ENCODE results near the gene MICAL3.
"Not testable (repeated sequence)": the region's sequence is repeated elsewhere in the genome, so short reads cannot be mapped to it uniquely, and the experiment has no call there.

The MICAL3 gene

DNA sequence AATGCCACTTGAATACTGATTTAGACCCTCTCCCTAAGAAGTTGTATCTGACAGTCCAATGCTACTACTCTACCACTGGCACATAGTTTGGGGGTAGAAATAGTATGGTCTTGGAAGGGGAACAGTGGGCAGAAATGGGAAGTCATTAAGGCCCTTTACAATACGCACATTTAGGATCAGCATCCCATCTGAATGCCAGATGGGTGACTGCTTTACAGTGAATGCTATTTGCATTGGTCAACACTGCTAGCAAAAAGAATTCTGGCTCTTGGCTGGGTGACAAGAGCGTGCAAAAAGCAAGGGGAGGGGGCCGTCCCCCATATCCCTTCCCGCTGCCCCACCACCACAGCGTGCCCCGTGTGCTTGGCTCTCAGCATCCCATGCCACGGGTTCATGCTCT, 145.4 kb downstream of the MICAL3 start:
- no peak for DNase-seq

DNA sequence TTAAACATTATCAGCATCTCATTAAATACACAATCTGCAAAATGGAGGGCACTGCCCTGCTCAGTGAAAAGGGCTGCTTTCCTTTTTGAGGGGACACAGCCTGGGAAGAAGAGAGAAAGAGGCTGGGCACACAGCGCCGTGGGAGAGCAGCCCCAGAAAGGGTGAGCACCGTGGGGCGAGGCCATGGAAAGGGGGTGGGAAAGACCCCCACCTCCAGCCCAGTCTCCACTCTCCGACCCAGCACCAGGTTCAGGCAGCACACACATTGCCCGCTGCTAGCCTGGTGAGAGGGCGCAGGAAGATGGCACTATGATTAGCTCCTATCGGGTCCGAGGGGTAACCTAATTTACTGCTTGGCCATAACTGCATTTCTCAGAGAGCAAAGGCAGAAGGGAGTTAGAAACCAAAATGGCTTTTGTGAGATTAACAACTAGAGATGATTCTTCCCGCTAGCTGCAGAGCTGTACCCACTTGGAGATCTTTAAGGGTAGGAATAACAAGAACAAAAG, 146.1 kb downstream of the MICAL3 start:
- DNase-seq, result no peak

DNA sequence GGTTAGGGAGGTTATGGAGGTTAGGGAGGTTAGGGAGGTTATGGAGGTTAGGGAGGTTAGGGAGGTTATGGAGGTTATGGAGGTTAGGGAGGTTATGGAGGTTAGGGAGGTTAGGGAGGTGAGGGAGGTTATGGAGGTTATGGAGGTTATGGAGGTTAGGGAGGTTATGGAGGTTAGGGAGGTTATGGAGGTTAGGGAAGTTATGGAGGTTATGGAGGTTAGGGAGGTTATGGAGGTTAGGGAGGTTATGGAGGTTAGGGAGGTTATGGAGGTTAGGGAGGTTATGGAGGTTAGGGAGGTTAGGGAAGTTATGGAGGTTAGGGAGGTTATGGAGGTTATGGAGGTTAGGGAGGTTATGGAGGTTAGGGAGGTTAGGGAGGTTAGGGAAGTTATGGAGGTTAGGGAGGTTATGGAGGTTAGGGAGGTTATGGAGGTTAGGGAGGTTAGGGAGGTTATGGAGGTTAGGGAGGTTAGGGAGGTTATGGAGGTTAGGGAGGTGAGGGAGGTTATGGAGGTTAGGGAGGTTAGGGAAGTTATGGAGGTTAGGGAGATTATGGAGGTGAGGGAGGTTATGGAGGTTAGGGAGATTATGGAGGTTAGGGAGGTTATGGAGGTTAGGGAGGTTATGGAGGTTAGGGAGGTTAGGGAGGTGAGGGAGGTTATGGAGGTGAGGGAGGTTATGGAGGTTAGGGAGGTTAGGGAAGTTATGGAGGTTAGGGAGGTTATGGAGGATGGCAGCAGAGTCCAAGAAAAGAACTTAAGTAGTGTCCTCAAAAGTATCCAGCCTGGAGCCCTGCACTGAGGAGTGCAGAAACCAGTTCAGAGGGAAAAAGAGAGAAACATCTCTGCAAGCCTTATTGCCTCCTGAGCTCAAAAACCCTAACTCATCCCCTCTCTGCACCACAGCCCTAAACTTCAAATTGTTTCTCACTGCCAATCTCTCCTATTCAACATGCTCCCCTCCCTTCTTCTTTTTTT, 147.2 kb downstream of the MICAL3 start:
- not testable (repeated sequence) for DNase-seq

DNA sequence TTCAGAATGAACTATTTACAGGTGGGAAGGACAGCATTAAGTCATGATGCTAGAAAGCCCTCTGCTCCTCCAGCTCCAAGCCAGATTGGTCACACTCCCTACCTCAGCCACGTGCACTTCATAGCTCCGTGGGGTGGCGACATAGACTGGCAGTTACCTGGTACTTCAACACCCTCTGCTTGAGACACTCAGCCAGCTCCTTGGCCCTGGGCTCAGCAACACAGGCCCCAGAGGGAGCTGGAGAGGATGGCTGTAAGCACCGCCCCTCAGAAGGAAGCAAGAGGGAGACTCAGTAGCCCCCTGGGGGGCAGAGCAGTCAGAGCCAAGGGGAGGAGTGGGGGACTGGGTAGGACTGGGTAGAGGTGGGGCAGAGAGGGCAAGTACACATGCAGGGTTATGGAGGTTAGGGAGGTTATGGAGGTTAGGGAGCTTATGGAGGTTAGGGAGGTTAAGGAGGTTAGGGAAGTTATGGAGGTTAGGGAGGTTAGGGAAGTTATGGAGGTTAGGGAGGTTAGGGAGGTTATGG, 148.0 kb downstream of the MICAL3 start:
- no peak for DNase-seq

DNA sequence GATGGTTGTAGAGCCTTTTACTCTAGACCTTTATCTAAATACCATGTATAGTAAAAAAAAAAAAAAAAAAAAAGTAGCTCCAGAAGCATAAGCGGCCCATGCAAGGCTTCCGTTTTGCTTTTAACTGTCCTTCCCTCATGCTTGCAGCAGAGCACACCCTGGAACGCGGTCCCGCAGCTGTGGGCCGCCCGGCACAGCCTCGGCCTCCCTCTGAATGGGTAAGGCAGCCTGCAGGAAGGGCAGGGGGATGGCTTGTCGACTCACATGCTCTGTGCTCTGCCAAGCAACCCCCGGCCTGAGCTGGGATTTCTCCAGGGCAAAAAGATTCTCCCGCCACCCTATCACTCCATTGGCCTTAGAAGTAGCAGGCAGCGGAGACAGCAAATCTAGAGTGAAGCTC, 148.7 kb downstream of the MICAL3 start:
- no peak for DNase-seq

DNA sequence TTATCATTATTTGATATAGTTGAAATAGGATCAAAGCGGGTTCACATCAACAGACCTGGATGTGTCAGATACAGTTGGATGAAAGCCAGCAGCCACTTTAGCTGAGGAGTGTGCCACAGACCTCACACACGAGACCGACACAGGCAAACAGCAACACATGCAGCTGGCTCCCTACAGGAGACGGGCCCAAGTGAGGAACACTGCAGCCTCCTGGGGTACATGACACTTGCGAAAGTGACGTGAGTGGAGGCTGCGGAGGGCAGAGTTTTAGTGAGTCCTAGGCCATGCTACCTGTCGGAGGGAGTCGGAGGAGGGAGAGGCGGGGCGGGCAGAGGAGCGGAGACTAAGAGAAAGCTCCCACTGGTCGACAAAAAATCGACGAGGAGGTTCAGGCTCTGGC, 149.2 kb downstream of the MICAL3 start:
- no peak for DNase-seq

DNA sequence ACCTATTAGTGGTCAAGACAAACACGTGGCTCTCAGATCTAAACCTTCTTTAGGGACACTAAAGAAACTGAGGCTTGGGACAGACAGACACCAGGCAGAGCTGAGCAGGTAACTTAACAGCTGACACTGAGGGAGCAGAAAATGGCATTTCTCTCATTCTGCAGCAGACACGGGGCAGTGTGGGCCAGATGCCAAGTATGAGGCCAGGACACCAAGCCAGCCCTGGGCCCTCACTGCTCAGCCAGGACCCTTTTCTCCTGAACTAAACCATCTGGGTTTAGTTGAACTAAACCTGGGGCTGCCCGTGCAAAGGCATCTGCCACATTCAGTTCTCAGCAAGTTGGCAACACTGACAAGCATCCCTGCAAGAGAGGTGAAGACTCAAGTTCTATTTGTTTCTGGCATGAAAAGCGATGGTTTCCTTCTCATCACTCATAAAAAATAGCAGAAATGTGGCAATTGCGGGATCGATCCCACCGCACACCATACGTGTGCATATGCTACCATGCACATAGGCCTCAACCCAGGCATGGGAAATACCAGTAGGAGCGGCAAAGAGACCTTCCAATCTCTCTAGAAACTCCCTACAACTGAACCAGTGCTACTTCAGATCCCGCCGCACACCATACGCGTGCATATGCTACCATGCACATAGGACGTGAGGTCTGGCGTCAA, 150.0 kb downstream of the MICAL3 start:
- no peak for DNase-seq

DNA sequence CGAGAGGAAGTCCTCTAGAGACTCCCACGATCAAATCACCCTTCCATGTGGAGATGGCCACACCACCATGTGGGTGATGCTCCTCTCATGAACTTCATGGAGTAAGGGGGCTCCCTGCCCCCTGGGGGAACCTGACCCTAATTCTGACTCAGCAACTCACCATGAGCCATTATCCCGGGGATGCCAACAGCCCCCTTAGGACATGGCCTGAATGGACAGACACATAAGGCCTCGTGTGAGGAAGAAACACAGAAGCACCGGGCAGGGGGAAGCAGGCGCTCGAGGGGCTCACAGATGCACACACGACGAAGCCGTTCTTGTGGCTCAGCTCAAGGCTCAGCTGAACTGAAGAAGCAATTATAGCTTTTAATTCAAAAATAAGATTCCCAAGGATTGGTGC, 150.6 kb downstream of the MICAL3 start:
- no peak for DNase-seq

DNA sequence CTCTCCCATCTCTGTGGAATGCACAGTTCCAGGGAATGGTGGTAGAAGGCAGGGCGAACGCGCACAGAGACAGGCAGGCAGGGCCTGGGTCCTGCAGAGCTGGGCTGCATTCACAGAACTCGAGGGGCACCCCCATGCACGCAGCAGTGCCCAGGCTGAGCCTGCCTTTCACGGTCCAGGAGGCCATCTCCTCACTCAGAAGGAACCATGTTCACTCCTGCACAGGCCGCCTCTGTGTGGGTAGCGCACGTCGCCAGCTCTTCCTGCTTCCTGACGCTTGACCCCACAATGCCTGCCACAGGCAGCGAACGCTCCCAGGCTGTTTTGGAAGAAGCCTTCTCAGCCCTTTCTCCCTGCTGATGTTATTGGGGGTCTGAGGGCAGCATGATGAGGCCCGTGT, 151.2 kb downstream of the MICAL3 start:
- no peak for DNase-seq

DNA sequence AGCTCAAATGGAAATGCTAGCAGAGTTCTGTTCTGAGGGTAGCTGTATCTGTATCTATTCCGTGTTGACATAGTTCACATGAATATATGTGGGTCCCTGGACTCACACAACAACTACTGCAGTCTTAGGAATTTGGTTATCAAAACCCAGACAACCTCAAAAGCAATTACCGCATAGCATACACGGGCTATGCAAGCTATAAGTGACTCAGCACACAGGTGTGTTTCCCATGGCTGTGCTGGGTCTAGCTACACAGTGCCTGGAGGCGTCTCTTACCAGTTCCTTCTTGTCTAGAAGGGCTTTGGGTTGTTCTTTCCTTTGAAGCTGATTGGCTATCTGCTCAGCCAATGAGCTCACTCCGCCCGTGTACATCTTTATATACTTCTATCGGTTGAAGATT, 151.9 kb downstream of the MICAL3 start:
- DNase-seq, result no peak

DNA sequence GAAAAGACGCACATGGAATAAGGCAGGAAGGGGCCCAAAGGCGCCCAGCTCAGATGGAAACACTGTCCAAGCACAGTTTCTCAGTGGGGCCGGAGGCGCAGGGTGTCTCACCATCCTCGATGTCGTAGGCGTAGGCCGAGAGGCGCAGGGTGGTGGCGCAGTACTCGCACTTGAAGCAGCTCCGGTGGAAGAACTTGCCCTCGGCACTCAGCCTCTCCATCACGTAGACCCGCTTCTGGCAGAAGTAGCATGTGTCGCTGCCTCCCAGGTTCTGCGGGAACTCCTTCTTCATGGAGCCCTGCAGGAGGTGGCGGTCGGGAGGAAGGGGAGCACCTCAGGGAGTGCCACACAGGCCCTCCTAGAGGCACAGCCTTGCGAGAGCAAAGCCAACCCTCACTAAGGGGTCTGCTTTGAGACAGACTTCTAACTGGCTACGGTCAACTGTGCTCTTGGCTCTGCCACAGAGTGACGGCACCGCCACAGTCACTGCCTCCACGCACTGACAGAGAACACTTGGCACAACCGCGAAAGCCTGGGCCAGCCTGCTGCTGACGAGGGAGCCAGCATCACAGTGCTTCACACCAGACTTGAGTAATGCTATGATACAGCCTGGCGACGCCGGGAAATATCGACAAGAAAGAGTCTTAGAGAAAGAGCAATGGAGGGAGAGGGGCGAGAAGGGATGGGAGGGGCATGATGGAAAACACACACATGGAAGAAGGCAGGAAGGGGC, 152.5 kb downstream of the MICAL3 start:
- DNase-seq, result no peak

DNA sequence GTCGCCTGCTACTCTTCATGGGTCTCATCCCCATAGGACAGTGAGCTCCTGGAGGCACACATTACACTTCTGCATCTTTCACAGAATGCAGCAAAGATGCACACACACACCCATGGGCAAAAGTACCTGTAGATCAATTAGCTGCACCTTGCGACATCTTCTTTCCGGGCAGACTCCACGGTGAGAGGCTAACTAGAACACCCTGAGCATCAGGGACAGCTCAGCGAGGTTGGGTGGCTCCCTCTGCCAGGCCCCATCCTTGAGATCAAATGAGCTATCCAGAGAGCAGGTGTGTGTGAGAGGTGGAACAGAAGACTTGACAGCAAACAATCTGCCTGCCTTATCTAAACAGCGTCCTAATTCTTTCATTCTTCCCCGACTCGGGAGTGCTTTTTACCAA, 154.0 kb downstream of the MICAL3 start:
- DNase-seq, result no peak

DNA sequence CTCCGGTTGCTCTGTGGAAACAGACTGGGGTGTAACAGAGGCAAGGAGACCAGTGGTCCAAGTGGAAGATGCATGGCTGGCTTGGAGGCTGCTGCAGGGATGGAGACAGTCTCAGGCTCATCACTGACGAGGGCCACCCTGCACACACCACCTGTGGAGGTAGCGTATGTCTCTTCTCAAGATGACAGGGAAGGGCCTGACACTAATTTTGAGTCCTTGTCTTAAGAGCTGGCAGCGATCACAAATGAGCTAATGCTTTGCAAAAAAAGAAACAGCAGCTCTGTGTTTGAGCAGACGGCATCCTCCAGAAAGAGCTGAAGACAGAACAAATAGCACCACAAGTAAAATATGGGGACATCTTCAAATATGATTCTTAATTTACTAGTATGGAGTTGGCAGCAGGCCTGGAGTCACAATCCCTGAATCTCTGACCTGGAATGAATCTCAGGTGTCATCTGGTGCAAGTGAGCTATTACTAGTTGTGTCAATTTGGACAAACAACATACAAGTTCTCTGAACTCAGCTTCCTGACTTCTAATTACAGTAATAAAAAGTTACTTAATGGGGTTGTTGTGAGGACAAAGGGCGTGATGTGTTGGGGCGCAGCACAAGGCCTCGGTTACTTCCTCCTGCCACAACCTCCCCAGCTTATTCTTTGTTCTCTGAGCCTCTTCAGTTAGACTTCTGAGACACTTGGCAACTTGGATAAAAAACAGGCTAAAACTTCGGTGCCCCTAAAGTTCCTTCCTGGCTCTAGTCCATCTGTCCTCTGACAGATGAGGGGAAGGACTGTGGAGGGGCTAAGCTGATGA, 154.9 kb downstream of the MICAL3 start:
- no peak for DNase-seq

DNA sequence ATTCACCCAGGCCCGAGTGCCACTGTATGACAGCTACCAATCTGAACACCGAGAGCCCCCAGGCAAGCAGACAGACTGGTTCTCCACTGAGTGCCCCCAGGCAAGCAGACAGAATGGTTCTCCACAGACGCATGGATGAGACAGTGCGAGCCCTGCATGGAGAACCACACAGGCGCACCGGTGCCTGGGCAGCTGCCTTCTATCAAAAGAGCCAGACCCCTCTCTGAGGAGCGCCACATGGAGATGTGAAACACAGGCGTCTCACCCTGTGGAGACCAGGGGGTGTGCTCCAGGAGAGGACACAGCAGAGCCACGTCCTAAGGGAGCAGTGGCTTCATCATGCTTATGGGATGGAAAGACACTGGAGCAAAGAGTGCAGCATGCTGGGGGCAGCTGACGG, 155.6 kb downstream of the MICAL3 start:
- DNase-seq, result no peak

DNA sequence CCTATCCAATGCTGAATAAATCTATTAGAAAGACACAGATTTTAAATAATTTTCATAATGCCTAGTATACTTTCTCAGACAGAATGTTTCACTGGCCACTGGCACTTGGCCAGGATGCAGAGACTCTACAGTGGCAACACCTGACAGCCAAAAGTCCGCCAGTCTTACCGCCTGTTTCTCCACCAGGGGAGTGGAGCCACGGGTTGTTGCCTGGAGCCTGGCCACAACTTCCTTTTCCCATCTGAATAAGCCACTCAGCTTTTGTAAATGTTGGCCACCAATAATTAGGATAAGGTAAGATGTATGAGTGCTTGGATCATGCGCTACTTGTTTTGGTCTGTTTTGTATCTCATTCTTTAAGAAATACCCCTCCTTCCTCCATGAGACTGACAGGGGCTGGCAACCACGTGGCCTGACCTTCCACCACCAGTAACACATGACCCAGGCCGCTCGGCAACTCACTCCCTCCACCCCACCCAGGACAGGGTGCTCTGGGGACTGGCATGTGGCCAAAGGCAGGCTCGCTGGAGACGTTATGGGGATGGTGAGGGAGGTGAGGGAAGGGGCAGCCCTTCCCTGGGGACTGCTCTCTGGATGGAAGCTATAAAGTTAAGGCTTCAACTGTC, 157.1 kb downstream of the MICAL3 start:
- DNase-seq, result no peak

DNA sequence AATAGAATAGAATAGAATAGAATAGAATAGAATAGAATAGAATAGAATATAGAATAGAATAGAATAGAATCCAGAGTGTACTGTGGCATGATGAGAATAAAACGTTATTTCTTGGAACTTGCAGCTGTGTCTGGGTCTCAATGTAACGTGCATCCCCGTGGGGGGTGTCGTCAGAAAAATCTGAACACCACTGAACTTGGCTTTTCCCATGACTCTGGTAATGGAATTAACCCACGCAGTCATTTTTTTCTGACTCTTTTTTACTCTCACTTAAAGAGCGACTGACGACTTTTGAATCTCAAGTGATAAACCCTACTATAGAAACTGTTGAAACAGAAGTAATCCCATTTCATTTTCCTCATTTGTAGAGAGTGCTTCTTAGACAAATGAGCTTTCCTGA, 157.7 kb downstream of the MICAL3 start:
- no peak for DNase-seq

DNA sequence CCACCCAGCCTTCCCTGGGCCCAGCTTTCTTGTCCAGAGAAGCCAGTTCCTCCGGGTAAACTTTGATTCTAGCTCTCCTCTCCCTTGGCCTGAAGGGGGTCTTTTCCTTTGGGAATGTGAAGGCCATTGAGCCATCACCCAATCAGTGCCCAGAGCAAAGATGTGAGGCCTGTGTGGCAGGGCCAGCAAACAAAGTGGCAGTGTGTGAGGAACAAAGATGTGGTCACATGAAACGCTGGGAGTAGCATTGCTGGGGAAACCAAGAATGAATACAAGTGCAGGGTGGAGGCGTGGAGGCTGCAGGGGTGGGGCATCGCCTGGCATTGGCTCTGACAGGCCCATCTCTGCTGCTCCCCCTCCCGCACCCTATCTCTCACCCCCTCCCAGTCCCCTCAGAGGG, 158.2 kb downstream of the MICAL3 start:
- DNase-seq, result no peak

DNA sequence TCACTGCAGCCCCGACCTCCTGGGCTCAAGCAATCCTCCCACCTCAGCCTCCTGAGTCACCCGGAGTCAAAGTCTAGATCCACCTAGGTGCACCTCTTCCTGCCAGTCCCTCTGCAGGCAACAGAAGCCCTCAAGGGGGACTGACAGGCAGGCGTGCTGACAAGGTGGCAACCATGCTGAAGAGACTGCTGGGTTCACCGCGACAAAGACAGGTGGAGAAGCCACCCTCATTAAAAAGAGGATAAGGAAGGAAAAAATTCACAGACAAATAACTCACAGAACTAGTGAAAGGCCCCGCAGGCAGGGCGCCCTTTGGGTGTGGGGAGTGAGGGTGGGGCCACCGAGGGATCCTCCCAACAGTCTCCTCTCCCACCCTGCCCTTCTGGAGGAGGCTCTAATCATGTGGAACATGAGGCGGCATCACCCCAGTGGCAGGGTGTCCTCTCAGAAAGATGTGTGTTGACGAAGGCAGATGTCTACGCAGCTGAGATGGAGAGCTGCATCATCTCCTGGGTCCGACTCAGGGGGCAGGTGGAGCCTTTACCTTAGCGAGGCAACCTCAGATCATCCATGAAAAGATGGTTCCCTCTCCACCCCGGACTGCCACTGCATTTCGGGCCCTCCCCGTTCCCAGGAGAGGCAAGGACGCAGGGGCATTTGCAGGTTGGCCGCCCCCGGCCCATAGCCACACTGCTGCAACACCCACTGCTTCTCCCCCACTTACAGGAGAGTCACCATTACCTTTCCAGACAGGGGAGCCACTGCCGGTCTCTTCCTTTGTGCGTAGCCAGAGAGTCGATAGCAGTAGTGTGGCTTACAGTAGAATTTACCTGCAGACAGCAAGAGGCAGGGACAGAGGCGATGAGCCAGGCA, 158.9 kb downstream of the MICAL3 start:
- DNase-seq, result no peak

DNA sequence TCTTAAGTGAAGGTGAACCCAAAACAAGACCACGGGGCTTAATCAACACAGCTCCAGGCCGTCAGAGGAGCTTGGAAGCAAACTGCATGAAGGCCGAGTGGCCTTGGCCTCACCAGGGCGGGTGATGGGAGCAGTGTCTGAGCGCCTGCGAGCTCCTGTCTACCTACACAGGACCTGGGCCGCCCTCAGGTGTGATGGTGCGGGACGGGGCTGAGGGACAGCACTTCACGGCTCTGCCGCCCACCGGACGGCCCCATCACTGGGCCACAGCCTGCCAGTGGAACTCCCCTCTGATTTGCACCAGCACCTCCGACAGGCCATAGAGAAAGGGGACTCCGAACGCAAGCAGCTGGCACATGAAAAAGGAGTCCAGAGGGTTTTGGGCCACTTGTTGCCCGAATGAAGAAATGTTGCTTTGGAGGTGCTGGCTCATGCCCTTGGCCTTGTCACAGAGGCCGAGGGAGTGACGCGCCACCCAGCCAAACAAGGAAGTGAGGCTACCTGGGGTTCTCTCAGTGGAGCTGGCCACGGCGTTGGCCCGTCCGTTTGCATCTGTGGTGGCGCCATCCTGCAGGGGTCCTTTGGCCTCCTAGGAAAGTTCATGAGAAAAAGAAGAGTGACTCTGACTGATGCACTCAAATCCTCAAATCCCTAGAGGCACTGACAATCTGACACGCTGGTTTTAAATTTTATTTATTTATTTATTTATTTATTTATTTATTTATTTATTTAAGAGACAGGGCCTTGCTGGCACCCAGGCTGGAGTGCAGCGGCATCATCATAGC, 159.8 kb downstream of the MICAL3 start:
- no peak for DNase-seq

DNA sequence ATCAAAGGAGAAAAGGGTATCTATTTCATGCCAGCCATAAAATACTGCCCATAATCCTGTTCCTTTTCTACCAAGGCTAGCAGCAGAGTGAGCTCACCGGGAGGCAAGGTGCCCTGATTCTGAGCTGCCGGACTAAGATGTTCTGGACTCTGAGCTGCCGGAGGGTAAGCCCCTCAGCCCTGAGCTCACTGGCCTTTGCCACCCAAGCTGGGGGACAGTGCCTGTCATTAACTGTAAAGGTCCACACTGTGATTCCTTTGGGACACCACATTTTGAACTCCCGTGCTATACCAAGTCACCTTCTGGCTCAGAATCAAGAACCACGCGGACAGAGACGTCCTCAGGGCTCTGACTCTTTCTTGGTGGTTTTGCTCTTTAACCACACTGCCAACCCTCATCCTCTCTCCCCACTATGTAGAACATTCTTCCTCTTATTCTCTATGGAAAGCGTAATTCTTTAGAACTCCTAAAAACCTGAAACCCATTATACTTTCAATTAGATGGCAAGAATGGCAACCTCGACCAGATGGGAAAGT, 161.6 kb downstream of the MICAL3 start:
- no peak for DNase-seq

Measured in activated CD8-positive, alpha-beta memory T cell treated with anti-CD3 and anti-CD28 coated beads for 24 hours (primary cell).